Measurements from ENCODE around the gene LEPROT.

The LEPROT gene

DNA sequence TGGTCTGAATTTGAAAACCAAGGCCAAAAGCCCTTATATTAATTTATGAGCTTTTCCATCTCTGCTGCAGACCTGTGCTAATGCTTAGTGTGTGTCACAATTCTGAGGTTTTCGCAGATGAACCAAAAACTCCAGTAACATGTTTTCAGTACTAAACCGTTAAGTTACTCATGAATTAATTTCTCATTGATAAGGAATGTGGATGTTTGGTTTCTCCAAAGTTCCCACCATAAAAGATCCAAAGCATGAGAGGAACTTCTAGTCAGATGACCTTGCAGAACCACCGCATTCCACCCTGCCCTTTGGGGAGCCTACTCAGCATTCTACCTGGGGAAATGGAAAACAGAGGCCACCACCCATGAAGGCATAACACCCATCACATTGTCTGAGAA lies 7.5 kb upstream of the LEPROT start:
- DNase-seq: no peak

DNA sequence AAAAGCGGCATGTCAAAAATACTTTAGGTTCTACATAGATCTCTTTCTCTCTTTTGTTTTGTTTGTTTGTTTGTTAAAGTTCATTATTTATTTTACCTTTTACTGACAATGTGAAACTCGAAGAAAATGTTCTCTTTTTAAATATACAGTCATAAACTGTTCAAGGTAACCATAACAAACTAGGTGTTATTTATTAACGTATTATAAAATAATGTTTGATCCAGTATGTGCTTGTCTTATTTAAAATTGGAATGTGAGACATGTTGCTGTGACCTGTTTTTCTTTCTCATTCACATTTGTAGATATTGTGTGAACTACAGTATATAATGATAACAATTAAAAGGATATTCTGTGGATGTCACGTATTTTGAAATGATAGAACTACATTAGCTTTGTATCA lies 5.9 kb upstream of the LEPROT start:
- no peak for DNase-seq

DNA sequence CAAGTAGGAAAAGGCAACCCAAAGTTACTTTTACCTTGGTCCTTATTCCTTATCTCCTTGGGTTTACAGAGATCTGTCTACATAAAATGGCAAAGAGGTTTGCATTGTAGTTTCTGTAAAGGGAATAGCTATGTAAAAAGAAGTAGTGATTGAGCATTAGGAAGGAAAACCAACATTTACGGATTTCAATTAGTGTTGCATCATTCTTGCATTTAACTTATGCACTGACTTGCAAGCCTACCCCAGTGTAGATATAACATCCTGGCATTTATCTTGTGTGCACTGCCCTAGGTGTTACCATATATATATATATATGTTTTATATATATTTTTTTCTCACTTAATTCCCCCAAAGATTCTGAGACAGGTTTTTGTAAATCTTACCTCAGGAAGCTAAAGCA lies 3.7 kb upstream of the LEPROT start:
- DNase-seq: no peak

DNA sequence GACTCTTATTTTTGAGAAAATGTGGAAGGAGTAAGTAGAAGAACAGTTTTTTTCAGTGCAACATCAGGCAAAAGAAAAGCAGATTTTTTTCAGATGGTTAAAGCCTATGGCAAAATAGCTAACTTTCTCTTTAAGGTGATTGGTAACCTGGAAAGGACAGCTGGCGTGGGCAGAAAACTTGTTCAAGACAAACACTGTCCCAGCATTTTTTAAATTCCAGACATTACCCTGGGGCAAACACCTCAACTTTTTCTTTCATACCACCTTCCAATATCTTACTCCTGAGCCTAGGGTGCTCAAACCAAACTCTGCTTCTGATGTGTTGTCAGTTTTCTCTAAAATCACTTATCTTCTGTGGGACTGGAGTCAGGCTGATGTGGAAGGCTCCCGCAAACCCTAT lies 2.7 kb upstream of the LEPROT start:
- DNase-seq: no peak

DNA sequence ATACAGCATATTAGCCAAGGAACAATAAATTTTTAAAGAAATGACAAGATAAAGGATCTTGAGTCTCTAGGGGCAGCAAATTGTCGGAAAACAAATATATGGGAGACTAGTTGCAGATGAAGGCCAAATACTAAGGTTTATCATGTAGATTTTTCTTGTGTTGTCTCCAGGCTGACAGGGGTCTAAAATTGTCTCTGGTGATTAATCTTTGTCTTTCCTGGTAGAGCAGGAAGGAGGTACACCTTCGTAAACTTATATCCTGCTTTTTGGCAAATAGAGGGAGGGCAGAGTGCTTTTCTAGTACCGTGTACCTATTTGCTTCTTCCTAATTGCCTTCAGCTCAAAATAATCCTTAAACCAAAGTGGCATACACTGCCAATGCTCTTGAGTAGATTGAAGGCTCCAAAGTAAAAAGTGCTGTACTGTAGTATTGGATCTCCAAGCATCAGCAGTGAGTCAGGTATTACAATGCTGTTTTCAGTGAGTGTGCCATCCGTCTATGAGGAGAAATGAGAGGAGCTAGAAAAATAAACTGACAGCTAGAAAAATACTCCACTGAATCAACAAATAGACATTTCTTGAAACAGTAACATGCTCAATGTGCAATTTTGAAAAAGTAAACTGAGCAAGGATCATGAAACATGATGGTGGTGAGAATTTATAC lies 1.8 kb upstream of the LEPROT start:
- DNase-seq: no peak

DNA sequence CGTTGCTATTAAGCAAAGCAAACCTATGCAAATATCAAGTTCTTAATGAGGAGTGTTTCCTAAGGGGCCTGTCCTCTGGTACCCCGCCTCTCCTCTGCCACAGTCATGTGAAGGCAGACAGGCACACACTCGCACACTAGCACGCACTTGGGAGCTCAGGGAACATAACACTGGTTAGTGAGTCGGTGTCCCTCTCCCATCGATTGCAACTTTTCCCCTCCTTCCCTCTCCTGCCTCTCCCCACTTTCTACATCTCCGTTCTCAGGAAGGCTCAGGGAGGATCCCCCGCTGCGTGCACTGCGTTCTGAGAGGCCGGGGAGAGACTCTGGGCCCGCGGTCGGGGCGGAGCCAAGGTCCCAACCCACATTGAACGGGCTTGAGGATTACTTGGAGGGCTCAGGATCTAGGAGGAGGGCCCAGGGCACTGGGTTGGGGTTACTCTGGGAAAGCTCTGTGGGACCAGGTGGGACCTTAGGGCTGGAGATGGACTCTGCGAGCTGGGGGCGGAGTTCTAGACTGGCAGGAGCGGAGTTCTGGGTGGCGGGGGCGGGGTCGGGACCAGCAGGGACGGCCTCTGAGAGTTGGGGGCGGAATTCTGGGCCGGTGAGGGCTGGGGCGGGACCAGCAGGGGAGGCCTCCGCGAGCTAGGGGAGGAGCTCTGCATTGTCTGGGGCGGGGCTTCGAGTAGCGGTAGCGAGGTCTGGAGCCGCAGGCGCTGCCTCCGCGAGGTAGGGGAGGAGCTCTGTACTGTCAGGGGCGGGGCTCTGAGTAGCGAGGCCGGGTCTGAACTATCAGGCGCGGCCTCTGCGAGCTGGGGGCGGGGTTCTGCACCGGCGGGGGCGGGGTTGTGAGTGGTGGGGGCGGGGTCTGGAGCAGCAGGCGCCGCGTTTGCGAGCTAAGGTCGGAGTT lies 533 bp upstream of the LEPROT start:
- DNase-seq: peak; percentile 99

DNA sequence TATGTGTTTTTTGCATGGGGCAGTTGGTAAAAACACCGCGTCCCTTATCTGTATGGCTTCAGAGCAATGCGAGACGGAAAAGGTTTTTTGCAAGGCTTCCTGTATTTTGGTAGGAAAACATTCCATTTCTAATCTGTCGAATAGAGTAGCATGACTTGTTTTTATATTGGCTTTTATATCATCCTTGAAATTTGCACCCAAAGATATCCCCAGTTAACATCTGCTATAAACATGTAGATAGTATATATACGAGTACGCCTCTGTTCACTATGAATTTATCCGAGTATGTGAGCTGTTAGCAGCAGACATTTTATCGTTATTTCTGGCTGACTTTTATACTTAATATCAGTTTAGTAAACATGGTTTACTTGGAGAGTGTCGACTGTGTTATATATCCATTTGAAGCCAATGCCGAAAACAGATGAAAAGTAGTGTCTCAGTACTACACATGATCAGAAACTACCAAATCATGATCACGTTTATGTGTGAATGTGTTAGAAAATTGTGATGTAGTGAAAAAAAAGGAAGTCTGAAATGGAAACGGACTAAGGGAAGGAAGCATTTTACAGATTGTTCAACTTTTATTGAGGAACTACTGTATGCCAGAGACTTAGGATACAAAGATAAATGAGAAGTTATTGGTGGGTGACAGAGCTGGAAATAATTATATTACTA lies 1.0 kb downstream of the LEPROT start:
- DNase-seq: no peak

DNA sequence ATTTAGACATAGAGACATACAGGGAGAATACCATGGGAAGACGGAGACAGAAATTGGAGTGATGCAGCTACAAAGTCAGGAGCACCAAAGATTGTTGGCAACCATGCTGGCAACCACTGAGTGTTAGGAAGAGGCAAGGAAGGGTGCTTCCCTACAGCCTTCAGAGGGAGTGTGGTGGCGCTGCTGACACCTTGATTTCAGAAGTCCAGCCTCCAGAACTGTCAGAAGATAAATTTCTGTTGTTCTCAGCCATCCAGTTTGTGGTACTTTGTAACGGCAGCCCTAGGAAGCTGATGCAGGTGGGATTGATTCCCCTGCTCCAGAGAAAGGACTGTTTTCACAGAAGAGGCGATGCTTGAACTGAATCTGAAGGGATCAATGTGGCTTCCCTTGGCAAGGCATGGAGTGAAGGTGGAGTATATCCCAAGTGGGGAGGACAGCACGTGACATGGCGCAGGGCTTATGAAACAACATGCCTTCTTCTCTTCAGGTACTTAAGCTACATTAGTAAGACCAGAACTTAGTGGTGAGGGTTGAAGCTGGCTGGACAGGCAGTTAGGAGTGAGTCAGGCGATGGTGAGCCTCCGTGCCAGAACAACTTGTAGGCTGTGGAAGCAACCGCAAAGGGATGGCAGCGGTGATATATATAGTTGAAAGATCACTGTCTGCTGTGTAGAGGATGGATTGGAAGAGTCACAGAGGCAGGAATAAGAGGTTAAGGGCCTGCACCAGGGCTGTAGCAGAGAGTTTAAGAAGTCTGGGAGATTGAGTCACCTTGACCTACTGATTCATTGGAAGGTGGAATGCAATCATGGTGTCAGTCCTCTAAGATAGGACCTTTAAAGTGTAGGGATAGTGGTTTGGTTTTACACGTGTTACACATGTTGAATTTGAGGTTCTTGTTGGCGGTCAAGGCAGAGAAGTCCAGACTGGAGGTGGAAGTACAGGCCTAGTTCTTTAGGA lies 2.1 kb downstream of the LEPROT start:
- no peak for DNase-seq

DNA sequence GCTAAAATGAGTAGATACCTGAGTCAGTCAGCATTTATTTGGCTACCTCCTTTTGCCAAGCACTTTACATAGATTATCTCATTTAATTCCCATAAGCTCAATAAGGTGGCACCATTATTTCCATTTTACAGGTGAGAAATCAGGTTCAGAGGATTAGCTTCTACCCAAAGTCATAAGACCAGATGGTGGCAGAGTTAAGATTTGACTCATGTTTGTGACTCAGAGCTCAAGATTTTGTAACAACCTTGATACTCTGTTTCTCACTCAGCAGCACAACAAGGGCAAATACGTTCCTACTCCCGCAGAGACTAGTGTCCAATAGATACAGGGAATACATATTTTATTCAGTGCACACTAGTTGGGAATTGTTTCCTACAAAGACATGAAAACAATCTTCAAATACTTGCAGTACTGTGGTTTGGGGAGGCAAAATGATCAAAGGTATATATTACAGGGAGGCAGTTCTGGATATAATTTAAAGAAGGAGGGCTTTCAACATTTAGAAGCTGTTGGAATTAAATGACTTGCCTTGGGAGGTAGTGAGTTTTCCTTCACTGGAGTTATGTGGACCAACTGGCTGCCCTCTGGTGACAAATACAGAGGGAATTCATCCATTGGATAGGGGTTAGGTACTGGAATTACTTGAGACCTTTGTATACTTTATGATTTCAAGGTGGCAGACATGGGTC lies 3.6 kb downstream of the LEPROT start:
- no peak for DNase-seq

DNA sequence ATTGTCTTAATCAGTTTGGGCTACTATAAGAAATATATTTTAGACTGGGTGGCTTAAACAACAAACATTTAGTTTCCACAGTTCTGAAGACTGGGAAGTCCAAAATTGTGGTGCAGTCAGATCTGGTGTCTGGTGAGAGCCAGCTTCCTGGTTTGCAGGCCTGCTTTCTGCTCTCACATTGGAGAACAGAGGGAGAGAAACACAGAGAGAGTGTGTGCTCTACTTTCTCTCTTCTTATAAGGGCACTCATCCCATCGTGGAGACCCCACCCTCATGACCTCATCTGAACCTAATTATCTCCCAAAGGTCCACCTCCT lies 4.1 kb downstream of the LEPROT start:
- DNase-seq: no peak

DNA sequence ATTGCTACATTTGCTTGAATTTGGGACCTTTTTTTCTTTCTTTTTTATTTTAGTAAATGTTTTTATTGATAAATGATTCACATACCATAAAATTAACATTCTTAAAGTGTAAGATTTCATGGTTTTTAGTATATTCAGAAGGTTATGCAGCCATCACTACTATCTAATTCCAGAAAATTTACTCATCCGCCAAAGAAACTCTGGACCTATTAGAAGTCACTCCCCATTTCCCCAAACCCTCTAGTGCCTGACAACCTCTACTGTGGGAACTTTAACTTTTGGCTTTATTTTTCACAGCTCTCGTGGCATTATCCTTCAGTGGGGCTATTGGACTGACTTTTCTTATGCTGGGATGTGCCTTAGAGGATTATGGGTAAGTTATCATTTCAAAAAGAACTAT lies 4.5 kb downstream of the LEPROT start:
- no peak for DNase-seq

DNA sequence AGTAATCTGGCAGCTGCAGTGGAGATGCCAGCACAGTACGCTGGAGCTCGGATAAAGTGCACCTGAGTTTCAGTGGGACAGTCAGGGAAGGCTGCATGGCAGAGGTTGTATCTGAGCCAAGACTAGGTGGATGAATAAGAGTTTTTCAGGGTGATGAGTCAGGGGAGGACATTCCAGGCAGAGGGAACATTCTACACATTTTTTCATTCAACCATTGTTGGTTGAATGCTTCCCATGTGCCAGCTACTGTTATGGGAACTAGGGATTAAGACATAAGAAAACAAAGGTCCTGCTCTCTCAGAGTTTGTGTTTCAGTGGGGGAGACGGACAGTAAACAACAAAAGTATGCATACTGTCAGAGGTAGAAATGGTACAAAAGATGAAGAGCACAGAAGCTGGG lies 5.2 kb downstream of the LEPROT start:
- DNase-seq: no peak

DNA sequence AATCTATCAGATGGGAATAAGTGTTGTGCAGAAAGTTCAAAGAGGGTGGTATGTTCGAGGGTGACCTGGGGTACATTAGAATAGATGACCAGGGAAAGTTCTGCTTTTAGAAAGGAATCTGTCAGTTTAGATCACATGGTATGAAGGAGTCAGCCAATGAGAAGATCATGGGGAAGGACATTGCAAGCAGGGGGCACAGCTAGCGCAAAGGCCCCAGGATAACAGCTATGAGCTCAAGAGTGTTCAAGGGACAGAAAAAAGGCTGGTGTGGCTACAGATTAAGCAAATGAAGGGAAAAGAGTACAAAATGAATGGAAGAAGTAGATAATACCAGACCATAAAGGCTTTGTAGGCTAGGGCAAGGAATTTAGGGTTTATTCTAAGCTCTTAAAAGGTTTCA lies 8.6 kb downstream of the LEPROT start:
- no peak for DNase-seq

DNA sequence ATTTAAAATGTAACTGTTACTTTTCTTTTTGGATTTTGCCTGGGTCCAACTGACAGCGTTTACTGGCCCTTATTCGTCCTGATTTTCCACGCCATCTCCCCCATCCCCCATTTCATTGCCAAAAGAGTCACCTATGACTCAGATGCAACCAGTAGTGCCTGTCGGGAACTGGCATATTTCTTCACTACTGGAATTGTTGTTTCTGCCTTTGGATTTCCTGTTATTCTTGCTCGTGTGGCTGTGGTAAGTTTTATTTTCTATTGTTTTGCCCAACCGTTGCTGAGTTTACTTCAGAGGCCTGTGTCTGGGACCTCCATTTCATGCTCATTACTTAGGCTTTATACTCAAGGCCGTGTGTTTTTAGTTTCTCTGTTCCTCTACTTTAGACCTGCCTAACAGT lies 9.3 kb downstream of the LEPROT start:
- DNase-seq: no peak

DNA sequence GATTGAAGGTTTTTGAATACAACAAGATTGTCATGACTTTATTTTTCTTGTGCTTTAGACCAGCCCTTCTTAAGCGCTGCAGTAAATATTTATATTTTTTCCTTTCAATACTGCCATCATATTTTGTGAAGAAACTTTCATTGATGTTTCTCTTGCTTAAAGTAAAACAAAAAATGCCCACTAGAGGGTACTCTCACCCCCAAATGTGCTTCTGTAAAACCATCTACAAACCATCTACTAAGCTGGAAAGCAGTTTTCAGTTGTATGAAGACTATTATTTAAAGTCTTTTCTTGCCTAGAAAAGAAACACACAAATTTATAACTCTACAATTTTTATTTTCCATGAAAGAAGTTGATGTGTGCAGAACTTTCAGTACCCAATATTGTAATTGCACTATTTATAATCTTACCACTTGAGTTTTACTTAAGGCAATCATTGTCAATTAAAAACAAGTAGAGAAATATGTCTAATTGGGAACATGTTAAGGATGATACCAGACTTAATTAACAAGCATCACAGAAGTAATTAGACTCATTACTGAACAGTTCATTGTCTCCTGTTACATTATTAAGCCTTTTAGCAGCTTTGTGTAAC lies 10.7 kb downstream of the LEPROT start:
- DNase-seq: no peak

DNA sequence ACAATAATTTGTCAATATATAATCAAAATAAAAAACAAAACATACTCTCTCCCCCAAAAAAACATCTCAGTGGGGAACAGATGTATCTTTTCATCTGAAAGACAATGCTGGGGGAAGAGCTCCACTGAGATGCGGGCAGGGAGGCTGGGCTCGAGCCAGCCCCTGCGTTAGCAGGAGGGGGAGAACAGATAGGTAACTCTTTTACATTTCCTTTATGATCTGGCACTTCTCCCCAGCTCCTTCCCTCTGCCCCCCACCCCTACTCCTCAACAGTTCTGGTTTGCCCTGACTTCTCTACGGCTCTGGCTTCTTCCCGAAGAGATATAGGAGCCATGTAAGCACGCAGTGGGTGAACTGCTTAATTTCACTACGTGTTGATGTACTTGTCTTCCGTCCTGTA lies 12.4 kb downstream of the LEPROT start:
- DNase-seq: no peak

DNA sequence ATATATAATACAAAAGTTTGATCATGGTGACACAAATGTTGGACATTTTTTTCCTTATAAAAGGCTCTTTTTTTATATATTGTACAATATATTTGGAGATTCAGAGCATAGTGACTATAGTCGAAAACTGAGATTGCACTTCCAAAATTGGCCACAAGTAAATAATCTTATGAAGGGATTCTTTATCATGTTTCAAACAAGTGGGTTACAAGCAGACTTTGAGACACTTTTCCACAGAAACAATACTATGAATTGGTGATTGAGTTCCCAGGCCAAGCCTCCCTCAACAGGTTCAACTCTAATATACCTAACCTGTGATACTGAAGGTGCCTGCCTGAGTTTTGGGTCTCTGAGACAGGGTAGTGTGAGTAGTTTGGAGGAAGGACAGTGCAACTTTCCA lies 13.8 kb downstream of the LEPROT start:
- no peak for DNase-seq

DNA sequence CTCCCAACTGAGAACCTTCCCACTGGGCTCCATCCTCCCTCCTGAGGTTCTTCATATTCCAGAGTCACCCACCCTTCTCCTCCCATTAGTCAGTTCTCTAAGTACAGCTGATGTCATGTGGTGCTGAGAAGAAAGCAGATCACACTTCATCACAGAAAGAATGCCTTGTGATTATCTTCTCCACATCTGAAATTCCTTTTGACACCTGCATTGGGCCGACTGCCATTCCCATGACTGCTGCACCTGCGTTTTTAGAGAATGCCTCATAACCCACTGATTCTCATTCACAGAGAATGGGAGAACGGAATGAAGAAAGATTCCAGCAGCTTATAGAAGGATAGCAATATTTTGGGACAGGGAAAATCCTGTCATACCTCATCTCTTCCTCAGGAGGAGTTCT lies 14.3 kb downstream of the LEPROT start:
- DNase-seq: no peak

DNA sequence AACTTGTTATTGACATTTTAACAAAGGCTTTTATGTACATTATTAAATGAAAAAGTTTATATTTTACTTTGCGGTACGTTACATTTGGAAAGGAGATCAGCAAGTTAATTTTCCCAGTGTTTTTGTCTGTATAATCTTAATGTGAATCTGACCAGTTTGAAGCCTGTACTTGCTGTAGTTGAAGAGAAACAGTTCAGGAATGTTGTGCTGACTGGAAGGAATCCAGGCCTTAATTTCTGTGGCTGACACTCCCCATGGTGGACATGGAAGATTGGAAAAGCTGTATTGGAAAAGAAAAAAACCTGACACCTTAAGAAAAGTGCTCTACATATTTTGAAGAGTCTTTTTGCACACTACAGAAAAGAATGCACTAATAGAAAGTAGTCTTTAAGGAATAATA lies 15.5 kb downstream of the LEPROT start:
- no peak for DNase-seq

DNA sequence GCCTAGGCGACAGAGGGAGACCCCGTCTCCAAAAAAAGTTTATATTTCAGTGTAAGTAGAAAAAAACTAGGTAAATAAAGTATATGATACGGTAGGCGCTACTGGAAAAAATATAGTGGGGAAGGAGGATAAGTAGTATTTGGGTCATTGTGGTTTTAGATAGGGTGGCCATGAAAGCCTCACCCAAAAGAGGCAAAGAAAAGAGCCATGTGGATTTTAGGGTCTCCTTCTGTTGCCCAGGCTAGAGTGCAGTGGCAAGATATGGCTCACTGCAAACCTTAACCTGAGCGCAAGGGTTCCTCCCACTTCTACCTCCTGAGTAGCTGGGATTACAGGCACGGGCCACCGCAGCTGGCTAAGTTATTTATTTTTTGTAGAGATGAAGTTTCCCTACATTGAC lies 17.1 kb downstream of the LEPROT start:
- no peak for DNase-seq

DNA sequence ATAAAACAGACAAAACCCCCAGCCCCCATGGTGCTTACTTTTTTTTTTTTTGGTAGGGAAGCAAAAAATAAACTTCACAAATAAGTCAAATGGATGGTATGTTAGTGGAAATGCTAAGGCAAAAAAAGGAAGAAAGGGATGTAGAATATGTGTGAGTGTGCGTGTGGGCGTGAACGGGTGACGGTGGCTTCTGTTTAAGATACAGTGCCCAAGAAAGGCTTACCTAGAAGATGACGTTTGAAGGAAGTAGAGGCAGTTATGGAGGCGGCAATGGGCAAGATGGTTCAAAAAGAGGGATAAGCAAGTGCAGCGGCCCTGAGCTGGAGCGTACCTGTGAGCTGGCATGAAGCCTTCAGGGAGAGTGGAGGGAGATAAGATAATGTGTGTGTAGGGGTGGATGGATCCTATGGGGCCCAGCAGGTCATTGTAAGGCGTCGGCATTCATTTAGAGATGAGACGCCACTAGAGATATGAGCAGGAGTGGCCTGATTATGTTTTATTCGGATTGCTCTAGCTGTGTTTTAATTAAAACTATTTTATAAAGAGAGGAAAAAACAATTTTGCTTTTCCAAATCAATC lies 19.9 kb downstream of the LEPROT start:
- no peak for DNase-seq

DNA sequence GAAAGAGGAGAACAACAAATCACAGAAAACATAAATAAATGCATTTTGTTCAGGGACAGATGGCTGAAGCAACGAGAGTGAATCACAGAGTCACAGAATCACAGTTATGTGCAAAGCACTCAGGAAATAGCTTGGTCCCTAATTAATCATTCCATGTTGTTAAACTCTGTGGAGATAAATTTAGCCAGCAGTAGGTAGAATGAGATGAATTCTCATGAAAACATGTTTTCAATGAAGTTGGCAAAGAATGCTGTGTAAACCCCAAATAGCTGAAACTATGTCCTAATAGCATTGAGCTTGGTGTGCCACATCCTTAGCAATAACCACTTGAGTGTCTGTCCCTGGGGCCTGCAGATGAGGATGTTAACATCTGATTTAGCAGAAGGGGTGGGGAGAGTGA lies 20.4 kb downstream of the LEPROT start:
- DNase-seq: no peak
